HCT116 (cell line): ENCODE results near the gene PEAK3. TPM values are rescaled to one million over a fixed set of nuclear protein-coding genes. Genes with fewer than 3 reads are reported as not detected.

Experiments
- ATAC-seq: fragments of 200-7000 bp; cut with Tn5 transposase; 2 replicates; pipeline ENCODE4 v1.9.1; 2020; ENCODE audit warnings: mild to moderate bottlenecking, moderate library complexity
- BruUV-seq: library from RNA; stranded (reverse); fragments of 400-500 nt; replicated peaks from 2 replicates; lab custom pipeline; 2021; lab: Mats Ljungman, UMichigan
- CTCF ChIA-PET: fragments of 300-600 bp; sonication (Branson Sonifier 250); formaldehyde crosslinking; loops from one replicate; lab custom pipeline; 2021; ENCODE audit warnings: antibody characterized with exemption; lab: Charles Lee
- POLR2A ChIA-PET: fragments of 300-600, 350-600 bp; sonication (Branson Sonifier 250); formaldehyde crosslinking; loops from one replicate; lab custom pipeline; 2021; ENCODE audit warnings: antibody characterized with exemption; lab: Charles Lee
- RAD21 ChIA-PET, 2 experiments: fragments of 300-600 bp; sonication (Branson Sonifier 250); formaldehyde crosslinking; loops; one replicate each; lab custom pipeline; 2023; ENCODE audit warnings: low total read pairs in 2 of 2; ENCODE audit not compliant: uncharacterized antibody in 2 of 2, unreplicated experiment in 2 of 2, low non-redundant PET in 1 of 2; lab: Charles Lee
- DNase-seq: peaks from one replicate; pipeline ENCODE4 v3.0.0-alpha.2; 2010; ENCODE audit warnings: low read depth, low spot score
- H2AFZ ChIP-seq: fragments of 200-600 bp; shearing (Covaris generic), sonication (generic); 2 replicates; pipeline ENCODE4 v1.6.1; 2017; ENCODE audit warnings: low read depth, mixed run types, mixed read lengths, antibody characterized with exemption, low read length; ENCODE audit not compliant: poor library complexity, severe bottlenecking
- H3K27ac ChIP-seq: 2 replicates; pipeline ENCODE4 v1.5.1; 2012; ENCODE audit warnings: low read depth, low read length
- H3K27me3 ChIP-seq: fragments of 200-600 bp; sonication (generic); 2 replicates; pipeline ENCODE4 v1.6.1; 2016; ENCODE audit warnings: mixed run types, low read length, mixed read lengths; ENCODE audit not compliant: insufficient read depth
- H3K36me3 ChIP-seq, 2 experiments: fragments of 200-500 bp in 1 of 2; fragments of 200-600 bp in 1 of 2; sonication (Bioruptor generic) in 1 of 2; sonication (generic) in 1 of 2; 2 replicates each; pipeline versions ENCODE4 v1.5.1 to v1.6.1; 2014 to 2016; ENCODE audit warnings: low read length in 2 of 2, inconsistent platforms in 1 of 2, mixed read lengths in 1 of 2, mixed run types in 1 of 2; ENCODE audit not compliant: insufficient read depth in 2 of 2, control insufficient read depth in 1 of 2
- H3K4me1 ChIP-seq, 2 experiments: fragments of 200-600 bp in 1 of 2; sonication (generic) in 1 of 2; 2 replicates each; pipeline versions ENCODE4 v1.5.1 to v1.6.1; 2012 to 2017; ENCODE audit warnings: low read length in 2 of 2, inconsistent platforms in 1 of 2, mild to moderate bottlenecking in 1 of 2, mixed read lengths in 1 of 2, mixed run types in 1 of 2, moderate library complexity in 1 of 2; ENCODE audit not compliant: insufficient read depth in 2 of 2, control insufficient read depth in 1 of 2
- H3K4me2 ChIP-seq: fragments of 200-600 bp; sonication (generic); 2 replicates; pipeline ENCODE4 v1.6.1; 2017; ENCODE audit warnings: mixed run types, low read length, mixed read lengths
- H3K4me3 ChIP-seq, 2 experiments: fragments of 200-600 bp in 1 of 2; sonication (generic) in 1 of 2; replicated peaks in 1 of 2; 2 replicates each; pipeline ENCODE4 v1.5.1; 2011 to 2016; ENCODE audit warnings: low read length in 2 of 2, control low read depth in 1 of 2, low read depth in 1 of 2, mild to moderate bottlenecking in 1 of 2, mixed read lengths in 1 of 2, mixed run types in 1 of 2
- H3K79me2 ChIP-seq: fragments of 200-600 bp; sonication (generic); 2 replicates; pipeline ENCODE4 v1.6.1; 2017; ENCODE audit warnings: mild to moderate bottlenecking, mixed run types, low read length, moderate library complexity, mixed read lengths; ENCODE audit not compliant: insufficient read depth
- H3K9ac ChIP-seq: fragments of 200-600 bp; sonication (generic); 2 replicates; pipeline ENCODE4 v1.6.1; 2016; ENCODE audit warnings: low read length, mixed read lengths
- H3K9me2 ChIP-seq: fragments of 200-600 bp; sonication (generic), shearing (Covaris generic); 2 replicates; pipeline ENCODE4 v1.6.1; 2017; ENCODE audit warnings: mixed run types, mild to moderate bottlenecking, moderate library complexity; ENCODE audit not compliant: insufficient read depth
- H3K9me3 ChIP-seq, 2 experiments: fragments of 200-500 bp in 1 of 2; fragments of 200-600 bp in 1 of 2; sonication (Bioruptor generic) in 1 of 2; sonication (generic) in 1 of 2; 2 replicates each; pipeline ENCODE4 v1.6.1; 2014 to 2017; ENCODE audit warnings: low read length in 2 of 2, mixed read lengths in 2 of 2, inconsistent platforms in 1 of 2, low read depth in 1 of 2, mild to moderate bottlenecking in 1 of 2, mixed run types in 1 of 2, moderate library complexity in 1 of 2; ENCODE audit not compliant: control insufficient read depth in 1 of 2, insufficient read depth in 1 of 2
- H4K20me1 ChIP-seq: fragments of 200-600 bp; sonication (generic), shearing (Covaris generic); 2 replicates; pipeline ENCODE4 v1.6.1; 2017; ENCODE audit warnings: mixed run types, mild to moderate bottlenecking, moderate library complexity; ENCODE audit not compliant: insufficient read depth
- EGR1 ChIP-seq: IDR thresholded peaks from 2 replicates; pipeline ENCODE4 v1.6.1; 2012; ENCODE audit warnings: low read depth
- FOSL1 ChIP-seq: IDR thresholded peaks from 2 replicates; pipeline ENCODE4 v1.6.1; 2012; ENCODE audit warnings: low read depth
- POLR2AphosphoS5 ChIP-seq: IDR thresholded peaks from 2 replicates; pipeline ENCODE4 v1.6.1; 2011; ENCODE audit warnings: mild to moderate bottlenecking, low read depth, low read length, moderate library complexity
- RAD21 ChIP-seq: IDR thresholded peaks from 2 replicates; pipeline ENCODE4 v1.6.1; 2012; ENCODE audit warnings: low read depth, mild to moderate bottlenecking
- SIN3A ChIP-seq: IDR thresholded peaks from 2 replicates; pipeline ENCODE4 v1.6.1; 2012; ENCODE audit warnings: low read depth
- SRF ChIP-seq: IDR thresholded peaks from 2 replicates; pipeline ENCODE4 v1.6.1; 2012; ENCODE audit warnings: low read depth
- YY1 ChIP-seq: IDR thresholded peaks from 2 replicates; pipeline ENCODE4 v1.6.1; 2011; ENCODE audit warnings: low read length, low read depth, moderate library complexity, mild to moderate bottlenecking; ENCODE audit not compliant: insufficient replicate concordance; ENCODE audit errors: extremely low read depth
- ZFX ChIP-seq: fragments of 450-650 bp; IDR thresholded peaks from 2 replicates; pipeline ENCODE4 v1.6.1; 2017
- ZNF274 ChIP-seq: fragments of 200-500 bp; sonication (Bioruptor generic); IDR thresholded peaks from 2 replicates; pipeline ENCODE4 v1.6.1; 2014; ENCODE audit warnings: mild to moderate bottlenecking, low read depth, low read length, inconsistent platforms
- intact Hi-C: fragments of 100-400 bp; cut with micrococcal nuclease; formaldehyde crosslinking; loops from 2 replicates; pipeline ENCODE4 v1.10.0; 2022
- total RNA-seq: library from RNA; stranded (reverse); gene quantifications from one replicate; pipeline ENCODE4 v1.2.1, GENCODE V29; 2021; ENCODE audit not compliant: unreplicated experiment
- TF ChIP-seq, protein P1 (sequence below), 3 experiments: fragments of 200-600 bp in 1 of 3; sonication (generic) in 1 of 3; IDR thresholded peaks in 2 of 3; conservative IDR thresholded peaks in 1 of 3; 2 replicates each; pipeline ENCODE4 v1.5.1; 2012 to 2017; ENCODE audit warnings: low read depth in 2 of 3, low read length in 2 of 3, antibody characterized with exemption in 1 of 3, borderline replicate concordance in 1 of 3, control low read depth in 1 of 3, mild to moderate bottlenecking in 1 of 3, mixed read lengths in 1 of 3, mixed run types in 1 of 3, moderate library complexity in 1 of 3; ENCODE audit not compliant: insufficient read depth in 1 of 3

PEAK3 gene
- total RNA-seq, 1 experiment from 2014 or later: not detected

- no peak overlapping the region for H3K4me2 ChIP-seq
- H3K9ac ChIP-seq: no peak overlapping the region
- intact Hi-C loops: no loop called here
- no peaks in the 10 kb centered on the region for H4K20me1 ChIP-seq
- POLR2A ChIA-PET: no interaction called here
- no peaks in the 10 kb centered on the region for H3K9me2 ChIP-seq
- no peaks in the 10 kb centered on the region for H3K27me3 ChIP-seq
- no peaks in the 10 kb centered on the region for H3K36me3 ChIP-seq
- no peak overlapping the region for H2AFZ ChIP-seq
- ATAC-seq (no peak), DNase-seq (no peak)
- H3K4me1 ChIP-seq: no peaks in the 10 kb centered on the region
- no peak for TF ChIP-seq SIN3A
- TF ChIP-seq, protein P1, sequence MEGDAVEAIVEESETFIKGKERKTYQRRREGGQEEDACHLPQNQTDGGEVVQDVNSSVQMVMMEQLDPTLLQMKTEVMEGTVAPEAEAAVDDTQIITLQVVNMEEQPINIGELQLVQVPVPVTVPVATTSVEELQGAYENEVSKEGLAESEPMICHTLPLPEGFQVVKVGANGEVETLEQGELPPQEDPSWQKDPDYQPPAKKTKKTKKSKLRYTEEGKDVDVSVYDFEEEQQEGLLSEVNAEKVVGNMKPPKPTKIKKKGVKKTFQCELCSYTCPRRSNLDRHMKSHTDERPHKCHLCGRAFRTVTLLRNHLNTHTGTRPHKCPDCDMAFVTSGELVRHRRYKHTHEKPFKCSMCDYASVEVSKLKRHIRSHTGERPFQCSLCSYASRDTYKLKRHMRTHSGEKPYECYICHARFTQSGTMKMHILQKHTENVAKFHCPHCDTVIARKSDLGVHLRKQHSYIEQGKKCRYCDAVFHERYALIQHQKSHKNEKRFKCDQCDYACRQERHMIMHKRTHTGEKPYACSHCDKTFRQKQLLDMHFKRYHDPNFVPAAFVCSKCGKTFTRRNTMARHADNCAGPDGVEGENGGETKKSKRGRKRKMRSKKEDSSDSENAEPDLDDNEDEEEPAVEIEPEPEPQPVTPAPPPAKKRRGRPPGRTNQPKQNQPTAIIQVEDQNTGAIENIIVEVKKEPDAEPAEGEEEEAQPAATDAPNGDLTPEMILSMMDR (IDR thresholded peaks at IDR 0.05 in 2 of 3, conservative IDR thresholded peaks at IDR 0.05 in 1 of 3; ENCODE audit: borderline replicate concordance in 1 of 3, insufficient read depth in 1 of 3, low read depth in 2 of 3, low read length in 2 of 3): no peak
- TF ChIP-seq FOSL1: no peak
- TF ChIP-seq RAD21: no peak
- no peak for TF ChIP-seq ZNF274
- TF ChIP-seq ZFX: no peak
- no peak for TF ChIP-seq POLR2AphosphoS5
- no peak for TF ChIP-seq EGR1
- TF ChIP-seq SRF: no peak
- TF ChIP-seq YY1: no peak
- H3K4me3 ChIP-seq: no peak overlapping the region
- no peaks in the 10 kb centered on the region for H3K9me3 ChIP-seq
- RAD21 ChIA-PET: no interaction called here
- H3K79me2 ChIP-seq: no peaks in the 10 kb centered on the region
- no TSS peak for BruUV-seq
- CTCF ChIA-PET: no interaction called here
- H3K27ac ChIP-seq: no peak overlapping the region
These were observed 2.0 kb upstream of the PEAK3 start for GRCh38 chr19:2283835-2284507.
